Dendritic cell treated with granulocyte-macrophage colony-stimulating factor and Interleukin-4, amounts not matched to agents 40 ng/mL and 50 ng/mL, for 4 days (primary cell): ENCODE data around the gene ZNF892.

Source experiments
- H3K27ac Mint-ChIP-seq: one replicate; pipeline ENCODE4 v1.8.0; 2022; ENCODE audit warnings: mild to moderate bottlenecking, mixed read lengths
- H3K27me3 Mint-ChIP-seq: one replicate; pipeline ENCODE4 v1.8.0; 2022; ENCODE audit warnings: mild to moderate bottlenecking, mixed read lengths
- H3K36me3 Mint-ChIP-seq: one replicate; pipeline ENCODE4 v1.8.0; 2022; ENCODE audit warnings: low read depth, mixed read lengths
- H3K4me1 Mint-ChIP-seq: one replicate; pipeline ENCODE4 v1.8.0; 2022; ENCODE audit warnings: low read depth, mixed read lengths
- H3K4me3 Mint-ChIP-seq: one replicate; pipeline ENCODE4 v1.8.0; 2022; ENCODE audit warnings: mild to moderate bottlenecking, moderate library complexity, mixed read lengths
- H3K9me3 Mint-ChIP-seq: one replicate; pipeline ENCODE4 v1.8.0; 2022; ENCODE audit warnings: mixed read lengths
- intact Hi-C: fragments of 100-400 bp; cut with micrococcal nuclease; formaldehyde crosslinking; loops from one replicate; pipeline ENCODE4 v1.15.0; 2022

The ZNF892 gene

GRCh38 chr2:95207111-95207961 lies at the start of gene ZNF892:
Gene ZNF892, plus strand, starts transcription at chr2:95207521. Its CDS starts 295 bp downstream, at chr2:95207816.
- peaks cover 6% of the 10 kb centered on the region for H3K27me3 Mint-ChIP-seq
- peaks cover 44% of the 10 kb centered on the region for H3K9me3 Mint-ChIP-seq
- H3K36me3 Mint-ChIP-seq: peaks cover 45% of the 10 kb centered on the region
- H3K27ac Mint-ChIP-seq: peak within 1 kb of the TSS; percentile 91
- peaks cover 12% of the 10 kb centered on the region for H3K4me1 Mint-ChIP-seq
- H3K4me3 Mint-ChIP-seq: peak within 1 kb of the TSS; percentile 90
- intact Hi-C loops: loop anchor here (1.0 kb wide), 2 partner anchors 42 to 86 kb away; partner anchors contain the start of genes MRPS5 and ZNF2

- no peaks in the 10 kb centered on the region for H3K27me3 Mint-ChIP-seq
- H3K9me3 Mint-ChIP-seq: peaks cover 40% of the 10 kb centered on the region
- H3K4me1 Mint-ChIP-seq: peaks cover 13% of the 10 kb centered on the region
- H3K36me3 Mint-ChIP-seq: peaks cover 39% of the 10 kb centered on the region
- intact Hi-C loops: no loop called here
- peak overlapping the region; percentile 87 for H3K27ac Mint-ChIP-seq
- peak overlapping the region; percentile 87 for H3K4me3 Mint-ChIP-seq
Measured at GRCh38 chr2:95158441-95158840, 48.9 kb upstream of the ZNF892 start.

- peaks cover 13% of the 10 kb centered on the region for H3K4me1 Mint-ChIP-seq
- intact Hi-C loops: no loop called here
- peak overlapping the region; percentile 87 for H3K4me3 Mint-ChIP-seq
- H3K36me3 Mint-ChIP-seq: peaks cover 33% of the 10 kb centered on the region
- peak overlapping the region; percentile 87 for H3K27ac Mint-ChIP-seq
- peaks cover 34% of the 10 kb centered on the region for H3K9me3 Mint-ChIP-seq
- H3K27me3 Mint-ChIP-seq: no peaks in the 10 kb centered on the region
Measured at GRCh38 chr2:95158891-95159619, 48.3 kb upstream of the ZNF892 start.

GRCh38 chr2:95159690-95160449 lies 47.5 kb upstream of the ZNF892 start, which contains the start of gene ZNF514:
Gene ZNF514, minus strand, starts transcription at chr2:95159848. Its CDS starts 6,595 bp downstream, at chr2:95153253.
- H3K36me3 Mint-ChIP-seq: peaks cover 25% of the 10 kb centered on the region
- peak within 1 kb of the TSS; percentile 87 for H3K4me3 Mint-ChIP-seq

GRCh38 chr2:95165030-95165370 lies 42.3 kb upstream of the ZNF892 start:
- Mint-ChIP-seq H3K4me3 (peak overlapping the region; percentile 97), H3K36me3 (peaks cover 17% of the 10 kb centered on the region), H3K9me3 (no peaks in the 10 kb centered on the region), H3K27me3 (no peaks in the 10 kb centered on the region), H3K4me1 (peaks cover 24% of the 10 kb centered on the region), H3K27ac (peak overlapping the region; percentile 92)
- intact Hi-C loops: loop anchor here (1.0 kb wide), 2 partner anchors 42 to 43 kb away; partner anchors contain the start of gene ZNF892

More at GRCh38 chr2:95159690-95160449, 47.5 kb upstream of the ZNF892 start, which contains the start of gene ZNF514:
- Mint-ChIP-seq H3K27me3 (no peaks in the 10 kb centered on the region), H3K4me1 (peaks cover 21% of the 10 kb centered on the region), H3K27ac (peak within 1 kb of the TSS; percentile 87), H3K9me3 (peaks cover 26% of the 10 kb centered on the region)
- intact Hi-C loops: no loop called here

- Mint-ChIP-seq H3K27ac (peak within 1 kb of the TSS; percentile 92), H3K36me3 (peaks cover 17% of the 10 kb centered on the region), H3K9me3 (no peaks in the 10 kb centered on the region), H3K4me1 (peaks cover 23% of the 10 kb centered on the region), H3K4me3 (peak within 1 kb of the TSS; percentile 97), H3K27me3 (no peaks in the 10 kb centered on the region)
- intact Hi-C loops: loop anchor here (1.0 kb wide), 2 partner anchors 42 to 43 kb away; partner anchors contain the start of gene ZNF892
Measured at GRCh38 chr2:95165371-95166064, 41.8 kb upstream of the ZNF892 start, which contains the start of gene ZNF2. Gene ZNF2, plus strand, starts transcription at chr2:95165809. Its CDS starts 10,418 bp downstream, at chr2:95176227.

GRCh38 chr2:95166065-95166763 lies 41.1 kb upstream of the ZNF892 start:
- intact Hi-C loops: no loop called here
- H3K27me3 Mint-ChIP-seq: no peaks in the 10 kb centered on the region
- H3K4me1 Mint-ChIP-seq: peaks cover 23% of the 10 kb centered on the region
- H3K27ac Mint-ChIP-seq: peak overlapping the region; percentile 92
- H3K9me3 Mint-ChIP-seq: peaks cover 4% of the 10 kb centered on the region
- peaks cover 17% of the 10 kb centered on the region for H3K36me3 Mint-ChIP-seq
- H3K4me3 Mint-ChIP-seq: peak overlapping the region; percentile 97

GRCh38 chr2:95171902-95172301 lies 35.4 kb upstream of the ZNF892 start:
- Mint-ChIP-seq H3K27ac (no peak overlapping the region), H3K4me1 (peaks cover under 1% of the 10 kb centered on the region), H3K27me3 (no peaks in the 10 kb centered on the region), H3K9me3 (peaks cover 37% of the 10 kb centered on the region), H3K4me3 (no peak overlapping the region), H3K36me3 (peaks cover 31% of the 10 kb centered on the region)
- intact Hi-C loops: no loop called here

- H3K36me3 Mint-ChIP-seq: peaks cover 46% of the 10 kb centered on the region
- intact Hi-C loops: no loop called here
- H3K9me3 Mint-ChIP-seq: peaks cover 54% of the 10 kb centered on the region
- H3K4me3 Mint-ChIP-seq: no peak overlapping the region
- no peaks in the 10 kb centered on the region for H3K27me3 Mint-ChIP-seq
- no peak overlapping the region for H3K27ac Mint-ChIP-seq
- no peaks in the 10 kb centered on the region for H3K4me1 Mint-ChIP-seq
Measured at GRCh38 chr2:95174031-95174542, 33.2 kb upstream of the ZNF892 start.

- intact Hi-C loops: no loop called here
- Mint-ChIP-seq H3K9me3 (peaks cover 93% of the 10 kb centered on the region), H3K4me1 (no peaks in the 10 kb centered on the region), H3K27me3 (no peaks in the 10 kb centered on the region), H3K4me3 (no peak overlapping the region), H3K27ac (no peak overlapping the region), H3K36me3 (peaks cover 88% of the 10 kb centered on the region)
Measured at GRCh38 chr2:95179451-95179850, 27.9 kb upstream of the ZNF892 start.

- H3K9me3 Mint-ChIP-seq: peaks cover 86% of the 10 kb centered on the region
- no peaks in the 10 kb centered on the region for H3K4me1 Mint-ChIP-seq
- H3K27me3 Mint-ChIP-seq: no peaks in the 10 kb centered on the region
Measured at GRCh38 chr2:95181774-95182173, 25.5 kb upstream of the ZNF892 start.

GRCh38 chr2:95185197-95185596 lies 22.1 kb upstream of the ZNF892 start:
- H3K27ac Mint-ChIP-seq: no peak overlapping the region
- H3K4me3 Mint-ChIP-seq: no peak overlapping the region
- H3K36me3 Mint-ChIP-seq: peaks cover 35% of the 10 kb centered on the region
- intact Hi-C loops: no loop called here
- peaks cover 2% of the 10 kb centered on the region for H3K27me3 Mint-ChIP-seq
- no peaks in the 10 kb centered on the region for H3K4me1 Mint-ChIP-seq
- peaks cover 57% of the 10 kb centered on the region for H3K9me3 Mint-ChIP-seq

More at GRCh38 chr2:95181774-95182173, 25.5 kb upstream of the ZNF892 start:
- H3K4me3 Mint-ChIP-seq: no peak overlapping the region
- intact Hi-C loops: no loop called here
- H3K36me3 Mint-ChIP-seq: peaks cover 68% of the 10 kb centered on the region
- no peak overlapping the region for H3K27ac Mint-ChIP-seq
